HG03139 (cell line): ENCODE results near the gene KCNQ1.

Experiments used
- ATAC-seq: cut with Tn5 transposase; IDR thresholded peaks from one replicate; pipeline ENCODE4 v1.9.1; 2021; ENCODE audit not compliant: unreplicated experiment

KCNQ1 gene

GRCh38 chr11:2549876-2550605 is 105.2 kb downstream of the KCNQ1 start:
- no peak for ATAC-seq

GRCh38 chr11:2550606-2550970 is 105.8 kb downstream of the KCNQ1 start:
- ATAC-seq = no peak

- ATAC-seq = no peak
Observed at GRCh38 chr11:2551131-2551530, 106.3 kb downstream of the KCNQ1 start.

GRCh38 chr11:2552210-2552609 is 107.4 kb downstream of the KCNQ1 start:
- ATAC-seq = no peak

- ATAC-seq = no peak
Observed at GRCh38 chr11:2553198-2553597, 108.4 kb downstream of the KCNQ1 start.

GRCh38 chr11:2553886-2554285 is 109.1 kb downstream of the KCNQ1 start:
- no peak for ATAC-seq

GRCh38 chr11:2554338-2555207 is 109.8 kb downstream of the KCNQ1 start:
- no peak for ATAC-seq

- ATAC-seq = no peak
Observed at GRCh38 chr11:2555336-2555735, 110.5 kb downstream of the KCNQ1 start.

- ATAC-seq = no peak
Observed at GRCh38 chr11:2555891-2556290, 111.1 kb downstream of the KCNQ1 start.

GRCh38 chr11:2557381-2557780 is 112.6 kb downstream of the KCNQ1 start:
- no peak for ATAC-seq

GRCh38 chr11:2558397-2558796 is 113.6 kb downstream of the KCNQ1 start:
- no peak for ATAC-seq

GRCh38 chr11:2558861-2559526 is 114.2 kb downstream of the KCNQ1 start:
- no peak for ATAC-seq

GRCh38 chr11:2559527-2560311 is 114.9 kb downstream of the KCNQ1 start:
- no peak for ATAC-seq

- ATAC-seq = no peak
Observed at GRCh38 chr11:2561696-2562581, 117.1 kb downstream of the KCNQ1 start.

GRCh38 chr11:2562890-2563212 is 118.0 kb downstream of the KCNQ1 start:
- no peak for ATAC-seq

- no peak for ATAC-seq
Observed at GRCh38 chr11:2563213-2564007, 118.6 kb downstream of the KCNQ1 start.

GRCh38 chr11:2564008-2564530 is 119.3 kb downstream of the KCNQ1 start:
- no peak for ATAC-seq

GRCh38 chr11:2564588-2565425 is 120.0 kb downstream of the KCNQ1 start:
- no peak for ATAC-seq
